GM18519 (cell line): Measurements from ENCODE around the gene MYOM1.

Experiments used
- ATAC-seq: cut with Tn5 transposase; IDR thresholded peaks from one replicate; pipeline ENCODE4 v1.9.1; 2021; ENCODE audit warnings: mild to moderate bottlenecking, moderate library complexity; ENCODE audit not compliant: unreplicated experiment, low FRiP score

The MYOM1 gene

GRCh38 chr18:3192286-3192685 lies 27.5 kb downstream of the MYOM1 start:
- no peak for ATAC-seq

GRCh38 chr18:3190610-3191009 lies 29.2 kb downstream of the MYOM1 start:
- ATAC-seq = no peak

GRCh38 chr18:3189884-3190283 lies 29.9 kb downstream of the MYOM1 start:
- ATAC-seq = no peak

DNA sequence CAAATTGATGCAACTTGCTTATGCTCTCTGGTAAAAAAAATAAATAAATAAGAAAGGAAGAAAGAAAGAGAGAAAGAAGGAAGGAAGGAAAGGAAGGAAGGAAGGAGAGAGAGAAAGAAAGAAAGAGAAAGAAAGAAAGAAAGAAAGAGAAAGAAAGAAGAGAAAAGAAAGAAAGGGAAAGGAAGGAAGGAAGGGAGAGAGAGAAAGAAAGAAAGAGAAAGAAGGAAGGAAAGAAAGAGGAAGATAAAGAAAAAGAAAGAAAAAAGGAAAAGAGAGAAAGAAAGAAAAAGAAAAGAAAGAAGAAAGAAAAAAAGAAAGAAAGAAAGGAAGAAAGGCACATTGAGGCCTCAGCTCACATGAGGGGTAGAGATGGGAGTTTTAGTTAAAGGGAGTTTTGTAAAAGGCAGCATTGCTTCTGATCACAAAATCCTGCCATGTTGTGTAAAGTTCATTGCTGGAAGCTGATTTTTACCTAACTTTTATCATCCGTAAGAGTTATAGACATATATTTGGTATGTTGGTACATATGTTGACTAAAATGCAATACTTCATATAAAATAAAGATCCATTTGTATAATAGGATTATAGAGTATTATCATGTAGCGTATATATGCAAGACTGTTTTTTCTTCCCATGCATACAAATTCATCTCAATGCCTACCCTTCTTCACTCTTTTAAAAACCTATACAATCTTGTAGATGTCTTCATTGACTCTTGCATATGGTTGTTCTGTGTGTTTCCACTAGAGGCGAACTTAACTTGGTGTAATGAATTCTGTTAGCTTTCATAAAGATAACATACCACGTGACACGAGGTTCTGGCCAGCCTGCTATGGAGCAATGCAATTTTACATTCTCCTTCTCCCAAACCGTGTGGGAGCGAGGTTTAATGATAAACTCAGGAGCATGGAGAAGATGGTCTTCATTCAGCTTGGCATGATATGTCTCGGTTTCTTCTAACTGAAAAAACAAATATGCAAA lies 32.8 kb downstream of the MYOM1 start:
- no peak for ATAC-seq

- ATAC-seq = no peak
Observed at GRCh38 chr18:3184275-3184963, 35.3 kb downstream of the MYOM1 start.

DNA sequence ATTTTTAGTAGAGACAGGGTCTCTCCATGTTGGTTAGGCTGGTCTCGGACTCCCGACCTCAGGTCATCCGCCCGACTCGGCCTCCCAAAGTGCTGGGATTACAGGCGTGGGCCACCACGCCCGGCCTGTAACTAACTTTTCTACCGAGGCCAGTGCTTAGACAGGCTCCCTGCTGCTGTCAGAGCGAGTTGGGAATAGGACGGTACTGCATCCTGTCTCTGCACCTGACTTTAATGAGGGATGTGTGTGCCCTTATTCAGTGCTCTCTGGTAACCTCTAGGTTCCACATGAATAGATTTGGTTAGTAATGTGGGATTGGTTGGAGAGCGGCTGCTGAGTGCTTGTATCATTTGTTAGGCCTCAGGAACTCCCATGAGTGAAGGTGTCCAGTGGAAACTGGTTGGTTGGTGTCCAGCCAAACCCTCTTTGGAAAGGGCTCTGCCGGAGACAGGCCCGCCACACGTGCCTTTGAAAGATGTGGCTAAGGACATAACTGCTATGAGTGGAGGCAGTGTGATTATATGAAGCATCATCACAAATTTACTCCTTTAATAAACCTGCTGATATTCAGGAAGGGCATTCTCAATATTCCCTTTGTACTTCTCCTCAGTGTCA lies 36.6 kb downstream of the MYOM1 start:
- ATAC-seq = no peak

DNA sequence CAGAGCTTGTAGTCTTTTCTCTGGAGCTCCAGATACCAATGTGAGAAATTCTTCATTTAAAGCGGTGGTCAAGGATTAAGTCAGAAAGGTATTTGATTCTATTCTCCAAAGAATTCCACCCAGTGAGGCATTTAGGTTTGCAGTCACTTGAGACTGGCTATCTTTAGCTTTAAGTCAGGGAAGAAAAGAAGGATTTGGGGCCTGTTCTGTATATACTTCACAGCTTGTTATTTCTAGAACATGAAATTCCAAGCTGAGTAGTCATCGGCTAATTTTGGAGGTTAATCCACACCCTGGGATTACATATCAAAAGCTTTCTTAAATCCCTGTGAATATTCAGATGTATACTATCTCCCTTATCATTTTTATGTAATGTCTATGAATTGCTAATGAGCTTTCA lies 39.4 kb downstream of the MYOM1 start:
- ATAC-seq = no peak

GRCh38 chr18:3179430-3180089 lies 40.2 kb downstream of the MYOM1 start:
- ATAC-seq = peak; percentile 41

GRCh38 chr18:3177902-3178687 lies 41.7 kb downstream of the MYOM1 start:
- ATAC-seq = peak; percentile 70

- no peak for ATAC-seq
Observed at GRCh38 chr18:3175195-3175758, 44.5 kb downstream of the MYOM1 start.

GRCh38 chr18:3172097-3172496 lies 47.7 kb downstream of the MYOM1 start:
- ATAC-seq = no peak

DNA sequence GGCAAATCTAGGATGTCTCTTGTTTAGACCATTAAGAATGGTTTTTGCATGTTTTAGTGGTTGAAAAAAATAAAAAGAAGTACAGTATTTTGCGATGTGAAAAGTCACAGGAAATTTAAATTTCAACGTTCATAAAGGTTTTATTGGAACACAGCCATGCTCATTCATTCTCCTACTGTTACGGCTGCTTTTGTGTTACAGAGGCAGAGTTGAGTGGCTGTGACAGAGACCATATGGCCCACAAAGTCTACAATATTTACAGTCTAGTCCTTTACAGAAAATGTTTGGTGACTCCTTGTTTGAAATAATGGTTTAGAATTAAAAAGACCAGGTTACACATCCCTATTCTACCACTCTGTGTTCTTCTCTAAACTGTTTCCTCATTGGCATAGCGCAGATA lies 48.1 kb downstream of the MYOM1 start:
- no peak for ATAC-seq

DNA sequence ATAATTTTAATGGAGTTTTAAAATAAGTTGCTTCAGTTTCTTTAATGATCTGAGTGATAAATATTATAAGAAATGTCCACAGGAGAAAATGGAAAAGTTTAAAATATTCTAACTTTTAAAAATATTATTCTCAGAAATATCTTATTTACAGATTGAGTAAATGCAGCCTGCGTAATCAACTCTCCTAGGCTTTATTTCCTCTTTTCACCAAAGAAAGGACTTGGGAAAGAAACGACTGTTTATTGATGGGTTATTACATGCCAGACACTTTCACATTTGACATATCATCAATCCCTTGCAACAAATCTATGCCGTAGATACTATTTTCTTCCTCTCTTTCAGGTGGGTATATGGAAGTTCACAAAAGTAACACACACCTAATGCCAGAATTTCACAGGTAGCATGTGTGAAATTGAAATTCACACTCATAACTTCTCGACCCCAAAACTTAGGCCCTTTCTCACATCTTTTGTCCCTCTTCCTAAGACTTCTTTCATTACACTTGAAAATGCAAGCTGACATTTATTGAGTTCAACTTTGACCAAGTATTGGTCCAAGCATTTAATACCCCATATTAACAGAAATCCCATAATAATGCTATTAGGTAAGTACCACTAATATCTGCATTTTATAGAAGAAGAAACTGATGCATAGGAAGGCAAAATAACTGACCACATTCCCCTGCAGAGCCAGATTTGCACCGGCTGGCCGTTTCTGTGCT lies 49.2 kb downstream of the MYOM1 start:
- no peak for ATAC-seq

DNA sequence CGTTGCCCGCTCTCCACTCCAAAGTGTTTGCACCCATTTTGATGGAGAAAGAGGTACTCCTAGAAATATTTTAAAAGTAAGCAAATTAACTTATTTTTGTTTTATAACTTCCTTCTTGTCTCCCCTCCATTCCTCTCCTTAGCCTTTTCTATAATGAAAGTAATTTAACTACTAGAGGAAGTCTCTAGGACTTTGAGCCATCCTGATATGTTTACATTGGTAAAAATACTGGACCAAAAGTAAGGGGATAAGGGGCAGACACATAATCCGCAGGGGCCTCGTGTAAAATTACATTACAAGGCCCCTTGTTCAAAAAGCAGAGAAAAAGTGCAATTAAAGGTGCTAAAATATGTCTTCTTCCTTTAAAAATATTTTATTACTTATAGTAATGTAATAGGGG lies 55.4 kb downstream of the MYOM1 start:
- no peak for ATAC-seq

DNA sequence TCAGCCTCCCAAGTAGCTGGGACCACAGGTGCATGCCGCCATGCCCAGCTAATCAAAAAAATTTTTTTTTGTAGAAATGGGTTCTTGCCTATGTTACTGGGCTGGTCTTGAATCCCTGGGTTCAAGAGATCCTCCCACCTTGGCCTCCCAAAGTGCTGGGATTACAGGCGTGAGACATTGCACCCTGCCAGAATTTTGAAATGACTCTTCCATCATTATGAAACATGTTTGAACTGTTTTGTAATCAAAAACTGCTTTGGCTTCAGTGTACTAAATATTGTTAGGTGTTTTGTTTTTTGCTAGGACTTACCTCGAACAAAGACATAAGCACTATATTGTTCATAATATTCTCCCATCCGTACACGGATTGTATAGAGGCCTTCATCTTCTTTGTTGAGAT lies 55.8 kb downstream of the MYOM1 start:
- ATAC-seq = no peak

- no peak for ATAC-seq
Observed at GRCh38 chr18:3162181-3162580, 57.6 kb downstream of the MYOM1 start.

GRCh38 chr18:3159830-3160229 lies 59.9 kb downstream of the MYOM1 start:
- ATAC-seq = no peak

DNA sequence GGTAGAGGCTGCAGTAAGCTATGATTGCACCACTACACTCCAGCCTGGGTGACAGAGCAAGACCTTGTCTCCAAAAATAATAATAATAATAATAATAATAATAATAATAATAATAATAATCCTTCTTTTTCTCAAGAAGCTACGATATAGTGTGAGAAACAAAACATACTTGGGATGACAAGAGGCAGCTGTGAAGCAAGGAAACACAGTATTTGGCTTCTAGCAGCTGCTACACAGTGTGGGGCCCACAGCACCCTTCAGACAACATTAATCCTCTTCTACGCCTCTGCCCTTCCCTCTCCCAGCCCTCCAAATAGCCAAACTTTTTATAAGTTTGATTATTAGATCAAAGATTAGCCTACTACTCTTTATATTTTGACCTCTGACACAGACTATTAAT lies 62.2 kb downstream of the MYOM1 start:
- no peak for ATAC-seq

DNA sequence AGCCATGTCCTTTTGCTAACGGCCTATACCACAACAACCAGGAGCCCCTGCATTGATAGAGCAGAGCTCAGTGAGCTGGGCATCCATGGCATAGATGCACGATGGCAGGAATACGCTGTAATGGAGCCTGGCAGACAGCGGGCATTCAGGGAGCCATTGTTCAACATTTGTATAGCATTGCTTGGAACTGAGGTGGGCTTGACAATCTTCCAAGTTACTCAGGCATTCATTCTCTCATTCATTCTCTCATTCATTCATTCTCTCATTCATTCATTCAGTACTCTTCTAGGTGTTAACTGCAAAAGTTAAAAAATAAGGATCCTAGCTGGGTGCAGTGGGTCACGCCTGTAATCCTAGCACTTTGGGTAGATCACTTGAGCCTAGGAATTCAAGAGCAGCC lies 62.7 kb downstream of the MYOM1 start:
- no peak for ATAC-seq
